ENCODE measurements around the gene HDLBP. TPM values are rescaled to one million over a fixed set of nuclear protein-coding genes. Genes with fewer than 3 reads are reported as not detected.

HDLBP gene
- polyA plus RNA-seq, 3 donors, result 50.4 to 73.1 (median 69.9) TPM

- Histone ChIP-seq H3K9ac (ENCODE audit: insufficient read depth, low read length, poor library complexity, severe bottlenecking) (no peak overlapping the region), H3K27me3 (ENCODE audit: control insufficient read depth in 2 of 2, insufficient read depth in 2 of 2, low read length in 2 of 2) (no peaks in the 10 kb centered on the region), H3K4me1 (ENCODE audit: control insufficient read depth in 1 of 2, insufficient read depth in 2 of 2, low read length in 2 of 2) (no peaks in the 10 kb centered on the region), H3K27ac (ENCODE audit: low read depth in 1 of 2, low read length in 2 of 2) (no peak overlapping the region), H3K9me3 (replicated peaks in 1 of 2; ENCODE audit: control insufficient read depth in 1 of 2, insufficient read depth in 1 of 2, low read length in 2 of 2) (no peaks in the 10 kb centered on the region), H3K36me3 (replicated peaks in 1 of 2; ENCODE audit: control insufficient read depth in 1 of 2, insufficient read depth in 2 of 2, low read length in 2 of 2) (peaks cover 7 to 25% of the 10 kb centered on the region in 2 donors), H3K4me3 (replicated peaks in 1 of 3; ENCODE audit: low read depth in 2 of 3, low read length in 3 of 3) (no peak overlapping the region), H3K4me2 (replicated peaks; ENCODE audit: extremely low read depth, low read length, poor library complexity, severe bottlenecking) (no peak overlapping the region), H4K20me1 (ENCODE audit: insufficient read depth, low read length) (no peaks in the 10 kb centered on the region), H2AFZ (ENCODE audit: insufficient read depth, low read depth, low read length, poor library complexity, severe bottlenecking) (no peak overlapping the region), H3K79me2 (ENCODE audit: insufficient read depth, low read length) (no peaks in the 10 kb centered on the region)
- Mint-ChIP-seq H3K4me3 (no peak overlapping the region), H3K27me3 (ENCODE audit: low read depth in 3 of 3) (peaks cover 0 to 2% (median 0%) of the 10 kb centered on the region in 3 donors), H3K27ac (no peak overlapping the region), H3K9me3 (peaks cover 0 to 1% (median 0%) of the 10 kb centered on the region in 7 donors), H3K36me3 (peaks cover 20 to 28% of the 10 kb centered on the region in 2 donors), H3K4me1 (no peaks in the 10 kb centered on the region)
- 91% methylated on average over 11 of the region's 11 CpGs for WGBS (ENCODE audit: insufficient coverage)
- intact Hi-C loops (cut with micrococcal nuclease), result no loop called here
- no peak for TF ChIP-seq CTCF (IDR thresholded peaks at IDR 0.05)
- no peak for DNase-seq
These were observed 129.5 kb downstream of the HDLBP start for GRCh38 chr2:241185961-241186360.

DNA sequence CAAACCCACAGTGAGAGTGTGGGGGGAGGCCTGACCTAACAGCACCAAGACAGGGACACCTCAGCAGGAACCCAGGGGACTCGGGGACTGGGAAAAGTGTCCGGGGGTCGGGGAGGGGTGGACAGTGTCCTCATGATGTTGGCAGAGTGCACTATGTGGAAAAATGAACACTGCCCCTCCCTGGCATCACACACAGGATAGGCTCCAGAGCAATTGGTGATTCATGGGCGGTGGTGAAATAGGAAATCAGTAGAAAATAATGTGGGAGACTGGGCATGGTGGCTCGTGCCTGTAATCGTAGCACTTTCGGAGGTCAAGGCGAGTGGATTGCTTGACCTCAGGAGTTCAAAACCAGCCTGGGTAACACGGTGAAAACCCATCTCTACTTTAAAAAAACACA is 130.6 kb downstream of the HDLBP start:
- Mint-ChIP-seq H3K27me3 (ENCODE audit: low read depth in 3 of 3) (peaks cover 0 to 2% (median 0%) of the 10 kb centered on the region in 3 donors), H3K9me3 (peaks cover 0 to 1% (median 0%) of the 10 kb centered on the region in 7 donors), H3K36me3 (peaks cover 28 to 36% of the 10 kb centered on the region in 2 donors), H3K4me3 (no peak overlapping the region), H3K27ac (peak overlapping the region in 3 of 7 donors; percentile 4 to 68 (median 64)), H3K4me1 (no peaks in the 10 kb centered on the region)
- no peaks in the 10 kb centered on the region for H4K20me1 ChIP-seq (ENCODE audit: insufficient read depth, low read length)
- no peak overlapping the region for H3K27ac ChIP-seq (ENCODE audit: low read depth in 1 of 2, low read length in 2 of 2)
- no peak for TF ChIP-seq CTCF (IDR thresholded peaks at IDR 0.05)
- intact Hi-C loops (cut with micrococcal nuclease), result no loop called here
- no peak overlapping the region for H2AFZ ChIP-seq (ENCODE audit: insufficient read depth, low read depth, low read length, poor library complexity, severe bottlenecking)
- H3K9ac ChIP-seq (ENCODE audit: insufficient read depth, low read length, poor library complexity, severe bottlenecking), result no peak overlapping the region
- WGBS (ENCODE audit: insufficient coverage), result 77% methylated on average over 5 of the region's 9 CpGs
- no peak overlapping the region for H3K4me3 ChIP-seq (replicated peaks in 1 of 3; ENCODE audit: low read depth in 2 of 3, low read length in 3 of 3)
- no peaks in the 10 kb centered on the region for H3K9me3 ChIP-seq (replicated peaks in 1 of 2; ENCODE audit: control insufficient read depth in 1 of 2, insufficient read depth in 1 of 2, low read length in 2 of 2)
- no peaks in the 10 kb centered on the region for H3K4me1 ChIP-seq (ENCODE audit: control insufficient read depth in 1 of 2, insufficient read depth in 2 of 2, low read length in 2 of 2)
- H3K27me3 ChIP-seq (ENCODE audit: control insufficient read depth in 2 of 2, insufficient read depth in 2 of 2, low read length in 2 of 2), result no peaks in the 10 kb centered on the region
- peaks cover 10 to 34% of the 10 kb centered on the region in 2 donors for H3K36me3 ChIP-seq (replicated peaks in 1 of 2; ENCODE audit: control insufficient read depth in 1 of 2, insufficient read depth in 2 of 2, low read length in 2 of 2)
- no peaks in the 10 kb centered on the region for H3K79me2 ChIP-seq (ENCODE audit: insufficient read depth, low read length)
- H3K4me2 ChIP-seq (replicated peaks; ENCODE audit: extremely low read depth, low read length, poor library complexity, severe bottlenecking), result no peak overlapping the region
- no peak for DNase-seq
